ENCODE data around the gene COQ10B. TPM values are rescaled to one million over a fixed set of nuclear protein-coding genes. Genes with fewer than 3 reads are reported as not detected.
A peak's percentile ranks its signal among the peaks of the same experiment; 100 is the strongest.
"Not testable (repeated sequence)": the region's sequence is repeated elsewhere in the genome, so short reads cannot be mapped to it uniquely, and the experiment has no call there.

The COQ10B gene
- total RNA-seq, 1 experiment from 2014 or later, result 23.4 TPM

GRCh38 chr2:197472166-197472565, 18.8 kb downstream of the COQ10B start:
- peaks cover 8% of the 10 kb centered on the region for H3K36me3 ChIP-seq (replicated peaks; ENCODE audit: control insufficient read depth, insufficient read depth, low read length)
- no peaks in the 10 kb centered on the region for H3K27me3 ChIP-seq (ENCODE audit: control insufficient read depth, insufficient read depth, low read length)
- no peak for DNase-seq
- no peak overlapping the region for H3K4me3 ChIP-seq (ENCODE audit: insufficient read depth, low read depth, low read length)

- Histone ChIP-seq H3K4me3 (ENCODE audit: insufficient read depth, low read depth, low read length) (no peak overlapping the region), H3K27me3 (ENCODE audit: control insufficient read depth, insufficient read depth, low read length) (no peaks in the 10 kb centered on the region), H3K36me3 (replicated peaks; ENCODE audit: control insufficient read depth, insufficient read depth, low read length) (peaks cover 9% of the 10 kb centered on the region)
- no peak for DNase-seq
These were observed 24.4 kb downstream of the COQ10B start for GRCh38 chr2:197477797-197478196.

- H3K4me3 ChIP-seq (ENCODE audit: insufficient read depth, low read depth, low read length), result no peak overlapping the region
- no peak for DNase-seq
- peaks cover 4% of the 10 kb centered on the region for H3K36me3 ChIP-seq (replicated peaks; ENCODE audit: control insufficient read depth, insufficient read depth, low read length)
- no peaks in the 10 kb centered on the region for H3K27me3 ChIP-seq (ENCODE audit: control insufficient read depth, insufficient read depth, low read length)
These were observed 27.0 kb downstream of the COQ10B start for GRCh38 chr2:197480165-197481036.

- peaks cover 17% of the 10 kb centered on the region for H3K36me3 ChIP-seq (replicated peaks; ENCODE audit: control insufficient read depth, insufficient read depth, low read length)
- not testable (repeated sequence) for H3K27me3 ChIP-seq (ENCODE audit: control insufficient read depth, insufficient read depth, low read length); DNase-seq; H3K4me3 ChIP-seq (ENCODE audit: insufficient read depth, low read depth, low read length)
These were observed 30.9 kb downstream of the COQ10B start for GRCh38 chr2:197484248-197484647.

- Histone ChIP-seq H3K27me3 (ENCODE audit: control insufficient read depth, insufficient read depth, low read length) (no peaks in the 10 kb centered on the region), H3K36me3 (replicated peaks; ENCODE audit: control insufficient read depth, insufficient read depth, low read length) (peaks cover 30% of the 10 kb centered on the region), H3K4me3 (ENCODE audit: insufficient read depth, low read depth, low read length) (no peak overlapping the region)
- DNase-seq, result no peak
These were observed 32.8 kb downstream of the COQ10B start for GRCh38 chr2:197486175-197486574.

- H3K36me3 ChIP-seq (replicated peaks; ENCODE audit: control insufficient read depth, insufficient read depth, low read length), result peaks cover 41% of the 10 kb centered on the region
These were observed 34.0 kb downstream of the COQ10B start for GRCh38 chr2:197487385-197487784.

GRCh38 chr2:197495433-197496134, 42.2 kb downstream of the COQ10B start:
- H3K27me3 ChIP-seq (ENCODE audit: control insufficient read depth, insufficient read depth, low read length), result no peaks in the 10 kb centered on the region
- no peak for DNase-seq
- peaks cover 54% of the 10 kb centered on the region for H3K36me3 ChIP-seq (replicated peaks; ENCODE audit: control insufficient read depth, insufficient read depth, low read length)
- H3K4me3 ChIP-seq (ENCODE audit: insufficient read depth, low read depth, low read length), result no peak overlapping the region

More at GRCh38 chr2:197487385-197487784, 34.0 kb downstream of the COQ10B start:
- DNase-seq, result no peak
- Histone ChIP-seq H3K4me3 (ENCODE audit: insufficient read depth, low read depth, low read length) (no peak overlapping the region), H3K27me3 (ENCODE audit: control insufficient read depth, insufficient read depth, low read length) (no peaks in the 10 kb centered on the region)

- no peak for DNase-seq
- H3K36me3 ChIP-seq (replicated peaks; ENCODE audit: control insufficient read depth, insufficient read depth, low read length), result peaks cover 47% of the 10 kb centered on the region
- no peaks in the 10 kb centered on the region for H3K27me3 ChIP-seq (ENCODE audit: control insufficient read depth, insufficient read depth, low read length)
- H3K4me3 ChIP-seq (ENCODE audit: insufficient read depth, low read depth, low read length), result no peak overlapping the region
These were observed 43.3 kb downstream of the COQ10B start for GRCh38 chr2:197496695-197497094.

- Histone ChIP-seq H3K4me3 (ENCODE audit: insufficient read depth, low read depth, low read length) (no peak overlapping the region), H3K36me3 (replicated peaks; ENCODE audit: control insufficient read depth, insufficient read depth, low read length) (peaks cover 42% of the 10 kb centered on the region), H3K27me3 (ENCODE audit: control insufficient read depth, insufficient read depth, low read length) (no peaks in the 10 kb centered on the region)
- DNase-seq, result no peak
These were observed 44.0 kb downstream of the COQ10B start for GRCh38 chr2:197497326-197497725.

- Histone ChIP-seq H3K36me3 (replicated peaks; ENCODE audit: control insufficient read depth, insufficient read depth, low read length) (peaks cover 35% of the 10 kb centered on the region), H3K4me3 (ENCODE audit: insufficient read depth, low read depth, low read length) (peak overlapping the region; percentile 92), H3K27me3 (ENCODE audit: control insufficient read depth, insufficient read depth, low read length) (no peaks in the 10 kb centered on the region)
- DNase-seq, result no peak
These were observed 45.0 kb downstream of the COQ10B start for GRCh38 chr2:197498235-197498936.

GRCh38 chr2:197498937-197499593, 45.7 kb downstream of the COQ10B start:
- peak; percentile 71 for DNase-seq
- Histone ChIP-seq H3K27me3 (ENCODE audit: control insufficient read depth, insufficient read depth, low read length) (no peaks in the 10 kb centered on the region), H3K4me3 (ENCODE audit: insufficient read depth, low read depth, low read length) (peak overlapping the region; percentile 92), H3K36me3 (replicated peaks; ENCODE audit: control insufficient read depth, insufficient read depth, low read length) (peaks cover 33% of the 10 kb centered on the region)

- peaks cover 28% of the 10 kb centered on the region for H3K36me3 ChIP-seq (replicated peaks; ENCODE audit: control insufficient read depth, insufficient read depth, low read length)
These were observed 46.5 kb downstream of the COQ10B start, which contains the start of the genes HSPD1 and HSPE1 for GRCh38 chr2:197499594-197500502. TSS of gene HSPD1 (minus strand) at chr2:197499840. CDS start at chr2:197498848, 992 bp downstream. TSS of gene HSPE1 (plus strand) at chr2:197500379. CDS start at chr2:197500437, 58 bp downstream.

GRCh38 chr2:197500503-197501131, 47.3 kb downstream of the COQ10B start:
- peak overlapping the region; percentile 92 for H3K4me3 ChIP-seq (ENCODE audit: insufficient read depth, low read depth, low read length)
- H3K27me3 ChIP-seq (ENCODE audit: control insufficient read depth, insufficient read depth, low read length), result no peaks in the 10 kb centered on the region
- H3K36me3 ChIP-seq (replicated peaks; ENCODE audit: control insufficient read depth, insufficient read depth, low read length), result peaks cover 25% of the 10 kb centered on the region
- DNase-seq, result no peak

More at GRCh38 chr2:197499594-197500502, 46.5 kb downstream of the COQ10B start, which contains the start of the genes HSPD1 and HSPE1:
- no peaks in the 10 kb centered on the region for H3K27me3 ChIP-seq (ENCODE audit: control insufficient read depth, insufficient read depth, low read length)
- peak within 1 kb of the TSS; percentile 92 for H3K4me3 ChIP-seq (ENCODE audit: insufficient read depth, low read depth, low read length)
- peak; percentile 97 for DNase-seq
